Bronchial epithelial cell (primary cell): ENCODE results near the gene G6PC3. TPM values are rescaled to one million over a fixed set of nuclear protein-coding genes. Genes with fewer than 3 reads are reported as not detected.
A peak's percentile ranks its signal among the peaks of the same experiment; 100 is the strongest.

Experiments
- DNase-seq: peaks from one replicate; pipeline ENCODE4 v3.0.0-alpha.2; 2010; ENCODE audit warnings: low read depth
- FAIRE-seq: peaks from 2 replicates; lab custom pipeline; 2011; peaks lifted over from hg19 to GRCh38; lab: Jason Lieb, UNC
- H3K27me3 ChIP-seq: 2 replicates; pipeline ENCODE4 v1.5.1; 2011; ENCODE audit warnings: low read length; ENCODE audit not compliant: control insufficient read depth, insufficient read depth
- H3K36me3 ChIP-seq: 2 replicates; pipeline ENCODE4 v1.5.1; 2011; ENCODE audit warnings: low read length; ENCODE audit not compliant: control insufficient read depth, insufficient read depth
- H3K4me3 ChIP-seq: 2 replicates; pipeline ENCODE4 v1.5.1; 2011; ENCODE audit warnings: mild to moderate bottlenecking, low read depth, low read length, control low read depth
- CTCF ChIP-seq: IDR thresholded peaks from 2 replicates; pipeline ENCODE4 v1.5.1; 2011; ENCODE audit warnings: mild to moderate bottlenecking, moderate library complexity, low read length, control low read depth, inconsistent platforms; ENCODE audit not compliant: insufficient read depth, severe bottlenecking
- total RNA-seq: library from RNA; depleted of rRNA; stranded (reverse); fragments of >200 nt; gene quantifications from 2 replicates; pipeline ENCODE4 v1.2.1, GENCODE V29; 2014

G6PC3 gene
- total RNA-seq, 1 donor from 2014 or later, result 7.6 TPM

DNA sequence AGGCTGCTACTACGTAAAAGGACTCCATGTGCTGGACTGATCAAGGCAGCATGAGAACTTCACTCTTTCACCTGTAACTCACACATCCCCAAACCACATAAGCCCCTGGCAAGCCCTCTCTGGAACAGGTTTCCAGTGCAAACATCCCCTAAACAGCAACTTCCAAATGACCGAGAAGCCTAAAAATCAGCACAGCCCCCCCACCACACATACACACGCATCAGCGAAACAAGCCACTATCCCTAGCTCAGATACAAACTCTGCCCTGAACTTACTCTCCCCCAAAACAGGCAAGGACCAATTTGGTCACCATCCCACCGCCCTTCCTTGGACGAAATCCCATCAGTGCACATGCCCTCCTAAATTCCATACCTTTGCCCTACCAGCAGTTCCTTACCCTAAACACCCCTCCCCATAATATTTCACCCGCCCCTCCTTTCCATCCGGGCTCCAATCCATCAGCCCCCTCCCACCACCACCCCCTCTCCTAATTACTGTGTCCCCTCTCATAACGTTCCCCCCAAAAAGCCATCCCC, 4.8 kb upstream of the G6PC3 start:
- H3K27me3 ChIP-seq, result no peaks in the 10 kb centered on the region
- no peak for TF ChIP-seq CTCF
- peak overlapping the region; percentile 72 for H3K4me3 ChIP-seq
- FAIRE-seq (no peak), DNase-seq (no peak)
- H3K36me3 ChIP-seq, result no peaks in the 10 kb centered on the region

- DNase-seq (peak; percentile 74), FAIRE-seq (no peak)
- Histone ChIP-seq H3K4me3 (peak within 1 kb of the TSS; percentile 72), H3K36me3 (no peaks in the 10 kb centered on the region), H3K27me3 (no peaks in the 10 kb centered on the region)
- no peak for TF ChIP-seq CTCF
Observed at GRCh38 chr17:44066204-44066930, 4.2 kb upstream of the G6PC3 start, which contains the start of gene LSM12. Gene LSM12 (minus strand): TSS chr17:44066671. CDS start chr17:44066587, 84 bp downstream.

DNA sequence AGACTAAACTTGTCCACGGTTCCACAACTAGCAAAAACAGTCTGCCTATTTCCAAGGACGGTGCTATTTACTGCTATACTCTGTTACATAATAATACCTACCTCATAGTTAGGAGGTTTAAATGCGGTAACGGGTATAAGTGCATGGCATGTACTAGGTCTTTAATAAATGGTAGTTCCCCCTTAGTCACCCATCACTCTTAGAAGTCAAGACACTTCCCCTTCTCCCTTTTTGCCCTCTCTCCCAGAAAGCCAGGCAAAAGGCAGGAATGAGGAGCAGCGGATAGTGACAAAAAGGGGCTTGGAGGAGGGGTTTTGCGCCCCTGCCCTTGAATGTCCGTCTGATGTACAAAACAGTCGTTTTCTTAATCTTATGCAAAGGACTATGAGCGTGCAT, 3.0 kb upstream of the G6PC3 start:
- Histone ChIP-seq H3K4me3 (no peak overlapping the region), H3K27me3 (no peaks in the 10 kb centered on the region), H3K36me3 (no peaks in the 10 kb centered on the region)
- no peak for FAIRE-seq
- no peak for TF ChIP-seq CTCF
- DNase-seq, result no peak

GRCh38 chr17:44069974-44070454, 521 bp upstream of the G6PC3 start:
- H3K27me3 ChIP-seq, result no peaks in the 10 kb centered on the region
- DNase-seq (no peak), FAIRE-seq (no peak)
- TF ChIP-seq CTCF, result no peak
- peak overlapping the region; percentile 91 for H3K4me3 ChIP-seq
- peaks cover 8% of the 10 kb centered on the region for H3K36me3 ChIP-seq

DNA sequence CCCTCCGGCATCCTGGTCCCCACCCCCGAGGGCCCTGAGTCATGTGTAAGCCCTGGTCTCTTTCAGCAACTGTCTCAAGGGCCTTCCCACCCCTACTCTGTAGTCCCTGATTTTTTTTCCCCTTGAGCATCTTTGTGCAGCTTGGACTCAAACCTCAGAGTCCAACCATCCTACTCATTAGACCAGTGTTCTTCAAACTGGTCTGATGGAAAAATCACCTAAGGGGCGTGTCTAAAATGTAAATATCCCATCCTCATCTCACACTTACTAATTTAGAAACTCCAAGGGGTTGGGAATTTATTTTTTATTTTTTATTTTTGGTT, 624 bp downstream of the G6PC3 start:
- no peak for FAIRE-seq
- peak; percentile 75 for DNase-seq
- H3K4me3 ChIP-seq, result peak overlapping the region; percentile 91
- H3K36me3 ChIP-seq, result peaks cover 12% of the 10 kb centered on the region
- no peak for TF ChIP-seq CTCF
- no peaks in the 10 kb centered on the region for H3K27me3 ChIP-seq
